ENCODE measurements around the gene TRIM17.

DNA sequence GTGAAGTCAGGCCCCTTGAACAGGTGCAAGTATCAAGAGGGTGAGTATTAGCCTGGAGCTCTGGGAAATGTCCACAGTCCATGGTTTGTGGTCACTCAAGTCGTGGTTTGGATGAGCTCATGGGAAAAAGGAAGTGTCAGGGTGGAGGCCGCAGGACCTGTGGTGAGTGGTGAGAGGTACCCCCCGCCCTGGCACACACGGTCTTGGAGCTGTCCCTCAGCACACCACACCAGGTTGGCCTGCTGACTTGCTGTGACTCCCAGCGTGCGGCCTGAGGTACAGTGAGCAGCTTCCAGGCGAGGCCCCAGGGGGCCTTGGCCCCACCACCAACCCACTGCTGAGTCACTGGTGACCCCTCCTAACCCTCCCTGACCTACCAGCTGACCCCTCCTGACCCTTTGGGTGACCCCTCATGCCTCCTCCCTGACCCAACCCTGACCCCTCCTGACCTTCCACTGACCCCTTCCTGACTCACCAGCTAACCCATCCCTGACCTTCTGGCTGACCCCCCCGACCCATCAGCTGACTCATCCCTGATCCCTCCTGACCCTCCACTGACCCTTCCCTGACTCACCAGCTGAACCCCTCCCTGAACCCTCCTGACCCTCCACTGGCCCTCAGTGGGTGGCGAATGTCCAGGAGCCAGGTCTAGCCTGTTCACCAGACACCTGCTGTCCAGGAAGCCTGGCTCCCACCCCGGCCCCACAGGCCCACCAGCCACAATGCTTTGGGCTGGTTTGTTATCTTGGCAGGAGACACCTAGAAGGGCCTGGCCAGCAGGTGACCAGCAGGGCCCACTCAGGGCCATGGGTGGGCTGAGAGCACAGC is 35.7 kb upstream of the TRIM17 start:
- TF ChIP-seq CTCF (IDR thresholded peaks at IDR 0.05) (no peak), POLR2A (IDR thresholded peaks at IDR 0.05) (no peak), POLR2AphosphoS5 (IDR thresholded peaks at IDR 0.05; ENCODE audit: insufficient read depth in 1 of 2, low read depth in 1 of 2) (no peak)

All from vagina (tissue), 2 donors.